Measurements from ENCODE around the gene UCP2. TPM values are rescaled to one million over a fixed set of nuclear protein-coding genes. Genes with fewer than 3 reads are reported as not detected.

UCP2 gene
- total RNA-seq, 1 experiment from 2014 or later: 28.8 TPM

GRCh38 chr11:73974604-73975478, 7.8 kb downstream of the UCP2 start:
- Histone ChIP-seq H3K9me3 (replicated peaks) (no peaks in the 10 kb centered on the region), H3K4me1 (peaks cover 7% of the 10 kb centered on the region; the same call in 1 of the 2 replicates), H3K27me3 (no peaks in the 10 kb centered on the region), H3K27ac (no peak overlapping the region), H3K36me3 (peaks cover 44% of the 10 kb centered on the region), H3K4me3 (no peak overlapping the region)
- no peak for DNase-seq

- no peaks in the 10 kb centered on the region for H3K9me3 ChIP-seq (replicated peaks)
- no peak for DNase-seq
- H3K27me3 ChIP-seq: no peaks in the 10 kb centered on the region
- no peak overlapping the region for H3K4me3 ChIP-seq
- peaks cover 7% of the 10 kb centered on the region; the same call in 1 of the 2 replicates for H3K4me1 ChIP-seq
- no peak overlapping the region for H3K27ac ChIP-seq
- H3K36me3 ChIP-seq: peaks cover 27% of the 10 kb centered on the region
Observed at GRCh38 chr11:73972620-73973449, 9.8 kb downstream of the UCP2 start.

- DNase-seq: no peak
- Histone ChIP-seq H3K36me3 (peaks cover 20% of the 10 kb centered on the region), H3K27ac (no peak overlapping the region), H3K4me3 (no peak overlapping the region), H3K27me3 (no peaks in the 10 kb centered on the region), H3K9me3 (replicated peaks) (no peaks in the 10 kb centered on the region), H3K4me1 (peaks cover 7% of the 10 kb centered on the region; the same call in 1 of the 2 replicates)
Observed at GRCh38 chr11:73972187-73972586, 10.5 kb downstream of the UCP2 start.

- no peaks in the 10 kb centered on the region for H3K27me3 ChIP-seq
- H3K9me3 ChIP-seq (replicated peaks): no peaks in the 10 kb centered on the region
- H3K27ac ChIP-seq: no peak overlapping the region
- peak in 1 of 2 experiments; percentile 53 for DNase-seq
- peaks cover 7% of the 10 kb centered on the region; the same call in 1 of the 2 replicates for H3K4me1 ChIP-seq
- peaks cover 13% of the 10 kb centered on the region for H3K36me3 ChIP-seq
- H3K4me3 ChIP-seq: no peak overlapping the region
Observed at GRCh38 chr11:73971175-73971719, 11.4 kb downstream of the UCP2 start.

- no peaks in the 10 kb centered on the region for H3K9me3 ChIP-seq (replicated peaks)
- peaks cover 7% of the 10 kb centered on the region for H3K4me1 ChIP-seq
- no peaks in the 10 kb centered on the region for H3K27me3 ChIP-seq
- peaks cover 4% of the 10 kb centered on the region; the same call in 1 of the 2 replicates for H3K36me3 ChIP-seq
- no peak overlapping the region for H3K27ac ChIP-seq
- no peak overlapping the region for H3K4me3 ChIP-seq
- DNase-seq: no peak
Observed at GRCh38 chr11:73969991-73970800, 12.4 kb downstream of the UCP2 start.

GRCh38 chr11:73969091-73969490, 13.6 kb downstream of the UCP2 start:
- H3K27me3 ChIP-seq: no peaks in the 10 kb centered on the region
- no peak overlapping the region for H3K27ac ChIP-seq
- H3K9me3 ChIP-seq (replicated peaks): no peaks in the 10 kb centered on the region
- peaks cover 7% of the 10 kb centered on the region for H3K4me1 ChIP-seq
- no peak overlapping the region for H3K4me3 ChIP-seq
- DNase-seq: no peak
- H3K36me3 ChIP-seq: peaks cover 4% of the 10 kb centered on the region; the same call in 1 of the 2 replicates

- no peak for DNase-seq
- peaks cover 7% of the 10 kb centered on the region for H3K4me1 ChIP-seq
- no peak overlapping the region for H3K27ac ChIP-seq
- no peak overlapping the region for H3K4me3 ChIP-seq
- H3K9me3 ChIP-seq (replicated peaks): no peaks in the 10 kb centered on the region
- no peaks in the 10 kb centered on the region for H3K36me3 ChIP-seq
- H3K27me3 ChIP-seq: no peaks in the 10 kb centered on the region
Observed at GRCh38 chr11:73968356-73968966, 14.2 kb downstream of the UCP2 start.

- DNase-seq: no peak
- H3K9me3 ChIP-seq (replicated peaks): no peaks in the 10 kb centered on the region
- no peaks in the 10 kb centered on the region for H3K27me3 ChIP-seq
- no peak overlapping the region for H3K4me3 ChIP-seq
- H3K4me1 ChIP-seq: no peaks in the 10 kb centered on the region; the same call in 1 of the 2 replicates
- no peak overlapping the region for H3K27ac ChIP-seq
- no peaks in the 10 kb centered on the region for H3K36me3 ChIP-seq
Observed at GRCh38 chr11:73965764-73966121, 16.9 kb downstream of the UCP2 start.

GRCh38 chr11:73965076-73965763, 17.4 kb downstream of the UCP2 start:
- no peaks in the 10 kb centered on the region for H3K9me3 ChIP-seq (replicated peaks)
- no peaks in the 10 kb centered on the region for H3K27me3 ChIP-seq
- DNase-seq: peak in 1 of 2 experiments; percentile 41
- no peaks in the 10 kb centered on the region for H3K36me3 ChIP-seq
- peak overlapping the region; percentile 17 for H3K4me3 ChIP-seq
- H3K27ac ChIP-seq: no peak overlapping the region
- no peaks in the 10 kb centered on the region; the same call in 1 of the 2 replicates for H3K4me1 ChIP-seq

GRCh38 chr11:73963861-73964260, 18.8 kb downstream of the UCP2 start:
- Histone ChIP-seq H3K4me1 (no peaks in the 10 kb centered on the region; the same call in 1 of the 2 replicates), H3K27ac (no peak overlapping the region), H3K9me3 (replicated peaks) (no peaks in the 10 kb centered on the region), H3K36me3 (no peaks in the 10 kb centered on the region), H3K27me3 (no peaks in the 10 kb centered on the region), H3K4me3 (no peak overlapping the region)
- no peak for DNase-seq

- no peaks in the 10 kb centered on the region for H3K36me3 ChIP-seq
- DNase-seq: no peak
- no peak overlapping the region for H3K4me3 ChIP-seq
- no peaks in the 10 kb centered on the region; the same call in 1 of the 2 replicates for H3K4me1 ChIP-seq
- no peaks in the 10 kb centered on the region for H3K9me3 ChIP-seq (replicated peaks)
- no peak overlapping the region for H3K27ac ChIP-seq
- H3K27me3 ChIP-seq: no peaks in the 10 kb centered on the region
Observed at GRCh38 chr11:73962101-73962705, 20.4 kb downstream of the UCP2 start.

- Histone ChIP-seq H3K27me3 (no peaks in the 10 kb centered on the region), H3K9me3 (replicated peaks) (no peaks in the 10 kb centered on the region), H3K4me3 (no peak overlapping the region), H3K27ac (no peak overlapping the region), H3K36me3 (no peaks in the 10 kb centered on the region), H3K4me1 (no peaks in the 10 kb centered on the region; the same call in 1 of the 2 replicates)
- DNase-seq: no peak
Observed at GRCh38 chr11:73961321-73961720, 21.3 kb downstream of the UCP2 start.

GRCh38 chr11:73958521-73959141, 24.0 kb downstream of the UCP2 start:
- DNase-seq: no peak
- Histone ChIP-seq H3K27me3 (no peaks in the 10 kb centered on the region), H3K4me1 (no peaks in the 10 kb centered on the region), H3K27ac (no peak overlapping the region), H3K36me3 (no peaks in the 10 kb centered on the region), H3K9me3 (replicated peaks) (no peaks in the 10 kb centered on the region), H3K4me3 (no peak overlapping the region; the same call in 1 of the 2 replicates)

Data from SJCRH30 (cell line).